IMR-90 (cell line): ENCODE measurements around the gene GAB1. TPM values are rescaled to one million over a fixed set of nuclear protein-coding genes. Genes with fewer than 3 reads are reported as not detected.
A peak's percentile ranks its signal among the peaks of the same experiment; 100 is the strongest.

Experiments
- ATAC-seq: fragments of 200-7000 bp; cut with Tn5 transposase; 2 replicates; pipeline ENCODE4 v1.9.1; 2020; ENCODE audit warnings: low read depth, mild to moderate bottlenecking, moderate library complexity
- BruUV-seq: library from RNA; stranded (reverse); fragments of 400-500 nt; replicated peaks from 2 replicates; lab custom pipeline; 2021; lab: Mats Ljungman, UMichigan
- CTCF ChIA-PET: fragments of 300-600 bp; formaldehyde crosslinking; extraction: SDS; loops from one replicate; lab custom pipeline; 2021; ENCODE audit warnings: antibody characterized with exemption; lab: Yijun Ruan, JAX
- POLR2A ChIA-PET: fragments of 300-600 bp; sonication (Branson Sonifier 250); formaldehyde crosslinking; loops from one replicate; lab custom pipeline; 2022; ENCODE audit warnings: antibody characterized with exemption; ENCODE audit not compliant: unreplicated experiment; lab: Charles Lee
- DNase-seq: peaks from one replicate; pipeline ENCODE4 v3.0.0; 2013
- H2AFZ ChIP-seq: replicated peaks from 2 replicates; pipeline ENCODE3; 2013; ENCODE audit warnings: low read length, mild to moderate bottlenecking; ENCODE audit not compliant: poor library complexity
- H2AK5ac ChIP-seq: 2 replicates; pipeline ENCODE4 v1.6.1; 2013; ENCODE audit warnings: low read depth, low read length, inconsistent platforms
- H2AK9ac ChIP-seq: replicated peaks from 2 replicates; pipeline ENCODE3; 2013; ENCODE audit warnings: mild to moderate bottlenecking, low read depth, low read length, moderate library complexity; ENCODE audit not compliant: poor library complexity
- H2BK120ac ChIP-seq: 2 replicates; pipeline ENCODE4 v1.6.1; 2013; ENCODE audit warnings: low read depth, low read length, inconsistent platforms
- H2BK15ac ChIP-seq: 3 replicates; pipeline ENCODE4 v1.6.1; 2013; ENCODE audit warnings: low read depth, low read length, inconsistent platforms
- H2BK20ac ChIP-seq: 2 replicates; pipeline ENCODE4 v1.6.1; 2013; ENCODE audit warnings: low read depth, mild to moderate bottlenecking, inconsistent platforms, low read length, moderate library complexity
- H2BK5ac ChIP-seq: 2 replicates; pipeline ENCODE4 v1.6.1; 2013; ENCODE audit warnings: mild to moderate bottlenecking, low read depth, low read length, inconsistent platforms; ENCODE audit not compliant: poor library complexity, severe bottlenecking
- H3K14ac ChIP-seq: replicated peaks from 2 replicates; pipeline ENCODE4 v1.6.1; 2013; ENCODE audit warnings: low read depth, low read length, inconsistent platforms
- H3K18ac ChIP-seq: 2 replicates; pipeline ENCODE4 v1.6.1; 2013; ENCODE audit warnings: low read depth, low read length, control low read depth
- H3K23ac ChIP-seq: 2 replicates; pipeline ENCODE4 v1.6.1; 2013; ENCODE audit warnings: low read depth, low read length, inconsistent platforms
- H3K27ac ChIP-seq: 2 replicates; pipeline ENCODE4 v1.5.1; 2013; ENCODE audit warnings: mild to moderate bottlenecking, control low read depth, low read length; ENCODE audit not compliant: insufficient read depth
- H3K27me3 ChIP-seq: 2 replicates; pipeline ENCODE4 v1.6.1; 2013; ENCODE audit warnings: low read length; ENCODE audit not compliant: control insufficient read depth, insufficient read depth
- H3K36me3 ChIP-seq: 2 replicates; pipeline ENCODE4 v1.6.1; 2013; ENCODE audit warnings: low read length, mixed read lengths; ENCODE audit not compliant: control insufficient read depth, insufficient read depth
- H3K4ac ChIP-seq: 2 replicates; pipeline ENCODE4 v1.6.1; 2013; ENCODE audit warnings: low read depth, low read length, inconsistent platforms
- H3K4me1 ChIP-seq: 2 replicates; pipeline ENCODE4 v1.6.1; 2013; ENCODE audit warnings: low read length, mixed read lengths; ENCODE audit not compliant: control insufficient read depth, insufficient read depth
- H3K4me2 ChIP-seq: 2 replicates; pipeline ENCODE4 v1.6.1; 2013; ENCODE audit warnings: low read depth, mild to moderate bottlenecking, control low read depth, low read length, moderate library complexity
- H3K4me3 ChIP-seq: 2 replicates; pipeline ENCODE4 v1.5.1; 2013; ENCODE audit warnings: low read depth, mild to moderate bottlenecking, control low read depth, low read length, moderate library complexity; ENCODE audit not compliant: insufficient read depth
- H3K56ac ChIP-seq: 2 replicates; pipeline ENCODE4 v1.6.1; 2013; ENCODE audit warnings: low read length, inconsistent platforms; ENCODE audit not compliant: insufficient read depth; ENCODE audit errors: extremely low read depth
- H3K79me1 ChIP-seq, 2 experiments: 2 replicates each; pipeline ENCODE4 v1.6.1; 2013; ENCODE audit warnings: low read length in 2 of 2, inconsistent platforms in 1 of 2, low read depth in 1 of 2
- H3K9ac ChIP-seq: 2 replicates; pipeline ENCODE4 v1.6.1; 2013; ENCODE audit warnings: low read depth, low read length, control low read depth
- H3K9me1 ChIP-seq: 2 replicates; pipeline ENCODE4 v1.6.1; 2013; ENCODE audit warnings: low read length, inconsistent platforms; ENCODE audit not compliant: insufficient read depth
- H3K9me3 ChIP-seq: 2 replicates; pipeline ENCODE4 v1.6.1; 2013; ENCODE audit warnings: low read length; ENCODE audit not compliant: control insufficient read depth, insufficient read depth
- H4K20me1 ChIP-seq: 2 replicates; pipeline ENCODE4 v1.6.1; 2013; ENCODE audit warnings: low read length, inconsistent platforms; ENCODE audit not compliant: insufficient read depth
- H4K5ac ChIP-seq: 2 replicates; pipeline ENCODE4 v1.6.1; 2013; ENCODE audit warnings: mild to moderate bottlenecking, low read depth, low read length, control low read depth
- H4K8ac ChIP-seq, 2 experiments: 2 replicates each; pipeline ENCODE4 v1.6.1; 2013; ENCODE audit warnings: low read depth in 2 of 2, low read length in 2 of 2, control low read depth in 1 of 2, inconsistent platforms in 1 of 2
- H4K91ac ChIP-seq: 2 replicates; pipeline ENCODE4 v1.6.1; 2013; ENCODE audit warnings: low read depth, low read length, inconsistent platforms; ENCODE audit not compliant: insufficient read depth
- BHLHE40 ChIP-seq: fragments of 150-350 bp; IDR thresholded peaks from 2 replicates; pipeline ENCODE4 v1.6.1; 2016; ENCODE audit warnings: mild to moderate bottlenecking, low read depth, low read length
- CEBPB ChIP-seq: IDR thresholded peaks from 2 replicates; pipeline ENCODE4 v1.6.1; 2012; ENCODE audit warnings: low read depth, low read length, improper control_type of control experiment
- CHD1 ChIP-seq: IDR thresholded peaks from 2 replicates; pipeline ENCODE4 v1.6.1; 2012; ENCODE audit warnings: low read depth, low read length, improper control_type of control experiment
- FOS ChIP-seq: fragments of 150-350 bp; IDR thresholded peaks from 2 replicates; pipeline ENCODE4 v1.6.1; 2016; ENCODE audit warnings: low read depth, low read length
- MAFK ChIP-seq: IDR thresholded peaks from 2 replicates; pipeline ENCODE4 v1.6.1; 2012; ENCODE audit warnings: low read depth, low read length, improper control_type of control experiment
- MAZ ChIP-seq: IDR thresholded peaks from 2 replicates; pipeline ENCODE4 v1.6.1; 2012; ENCODE audit warnings: low read depth, mild to moderate bottlenecking, low read length, improper control_type of control experiment, moderate library complexity, borderline replicate concordance
- MXI1 ChIP-seq: IDR thresholded peaks from 2 replicates; pipeline ENCODE4 v1.6.1; 2012; ENCODE audit warnings: low read depth, mild to moderate bottlenecking, low read length, moderate library complexity, borderline replicate concordance
- NFE2L2 ChIP-seq: fragments of 150-350 bp; IDR thresholded peaks from 2 replicates; pipeline ENCODE4 v1.6.1; 2016; ENCODE audit warnings: low read depth, mild to moderate bottlenecking, low read length
- POLR2A ChIP-seq: IDR thresholded peaks from 2 replicates; pipeline ENCODE4 v1.6.1; 2012; ENCODE audit warnings: mild to moderate bottlenecking, low read depth, low read length
- RAD21 ChIP-seq: IDR thresholded peaks from 2 replicates; pipeline ENCODE4 v1.6.1; 2012; ENCODE audit warnings: low read length, improper control_type of control experiment
- RCOR1 ChIP-seq: IDR thresholded peaks from 2 replicates; pipeline ENCODE4 v1.6.1; 2012; ENCODE audit warnings: mild to moderate bottlenecking, low read length, improper control_type of control experiment; ENCODE audit not compliant: insufficient replicate concordance
- SMC3 ChIP-seq: fragments of 150-350 bp; IDR thresholded peaks from 2 replicates; pipeline ENCODE4 v1.6.1; 2016; ENCODE audit warnings: low read depth, mild to moderate bottlenecking, antibody characterized with exemption, low read length, moderate library complexity
- WGBS, 2 experiments: methylation state at CpG; one replicate each; pipeline versions ENCODE4 v1.1.5 to v1.1.7; 2013; ENCODE audit warnings: missing lambda C conversion rate in 2 of 2; ENCODE audit not compliant: insufficient read length in 1 of 2; ENCODE audit errors: extremely low coverage in 2 of 2; 5-methylcytosine and 5-hydroxymethylcytosine counted together
- dilution Hi-C: fragments of 300-500 bp; cut with HindIII; formaldehyde crosslinking; loops from one replicate; pipeline ENCODE4 v1.14.3; 2018; ENCODE audit warnings: low sequenced_read_pairs; ENCODE audit not compliant: unreplicated experiment
- in situ Hi-C: fragments of 300-500 bp; cut with MboI; formaldehyde crosslinking; loops from 3 replicates; pipeline ENCODE4 v1.14.3; 2019; ENCODE audit warnings: low sequenced_read_pairs, inconsistent platforms, mixed read lengths
- intact Hi-C: fragments of 100-400 bp; cut with micrococcal nuclease; formaldehyde crosslinking; loops from 2 replicates; pipeline ENCODE4 v1.10.0; 2022
- polyA plus RNA-seq, 3 experiments: library from polyadenylated mRNA; depleted of rRNA; stranded (reverse); fragments of >200 nt; gene quantifications; 2 replicates each; pipeline ENCODE4 v1.2.3, GENCODE V29; 2012; ENCODE audit warnings: low replicate concordance in 1 of 3
- total RNA-seq: library from RNA; depleted of rRNA; stranded (reverse); fragments of >200 nt; gene quantifications from 2 replicates; pipeline ENCODE4 v1.2.3, GENCODE V29; 2012
- TF ChIP-seq, protein P1 (sequence below): conservative IDR thresholded peaks from 2 replicates; pipeline ENCODE4 v1.5.1; 2012; ENCODE audit warnings: mild to moderate bottlenecking, low read depth, low read length, improper control_type of control experiment
- TF ChIP-seq, protein P2 (sequence below): fragments of 150-350 bp; IDR thresholded peaks from 2 replicates; pipeline ENCODE4 v1.6.1; 2016; ENCODE audit warnings: low read depth, mild to moderate bottlenecking, low read length, moderate library complexity, borderline replicate concordance
- TF ChIP-seq, protein P3 (sequence below): fragments of 150-350 bp; IDR thresholded peaks from 2 replicates; pipeline ENCODE4 v1.6.1; 2017; ENCODE audit warnings: mild to moderate bottlenecking, antibody characterized with exemption, low read length, low read depth

The GAB1 gene
- total and polyA plus RNA-seq, 2 of the 4 experiments (the other 2 are of a cell fraction): 2.8 to 12.0 TPM

DNA sequence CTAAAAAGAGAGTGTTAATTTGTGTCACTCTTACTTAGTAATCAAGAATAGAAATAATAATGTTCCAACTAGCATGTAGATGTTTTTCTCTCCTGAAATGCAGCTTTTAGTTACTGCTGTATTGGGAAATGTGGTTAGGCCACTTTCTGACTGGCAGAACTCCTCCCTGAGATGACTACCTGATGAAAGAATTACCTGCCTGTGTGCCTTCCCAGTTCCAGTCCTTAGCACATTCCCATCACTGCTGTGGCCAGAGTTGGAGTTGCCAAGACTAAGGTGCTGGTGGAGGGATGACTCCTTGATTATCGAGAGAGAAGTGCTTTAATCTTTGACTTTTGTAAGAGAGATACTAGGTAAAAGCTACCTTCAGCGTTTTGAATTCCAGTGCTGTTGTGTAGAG is 9.5 kb downstream of the GAB1 start:
- Histone ChIP-seq H3K9ac (no peak overlapping the region), H2BK20ac (no peak overlapping the region), H3K14ac (no peak overlapping the region), H4K20me1 (peaks cover 5% of the 10 kb centered on the region; the same call in 1 of the 2 replicates), H3K9me1 (0 out of 2 replicates have a peak, but pooled peaks cover 3% of the 10 kb centered on the region), H3K36me3 (no peaks in the 10 kb centered on the region), H4K5ac (no peak overlapping the region), H3K18ac (no peak overlapping the region), H3K4me2 (no peak overlapping the region), H3K4me3 (no peak overlapping the region), H3K27me3 (no peaks in the 10 kb centered on the region), H3K9me3 (no peaks in the 10 kb centered on the region), H3K56ac (no peak overlapping the region), H2BK120ac (no peak overlapping the region), H2AFZ (no peak overlapping the region), H3K4ac (no peak overlapping the region), H2AK9ac (no peak overlapping the region), H4K8ac (no peak overlapping the region), H3K4me1 (peaks cover 14% of the 10 kb centered on the region), H2AK5ac (peak overlapping the region; percentile 36; the same call in 1 of the 2 replicates), H2BK15ac (peak overlapping the region; percentile 50; the same call in 2 of the 3 replicates), H2BK5ac (no peak overlapping the region), H4K91ac (no peak overlapping the region), H3K79me1 (peaks cover 24 to 37% of the 10 kb centered on the region in 2 experiments), H3K23ac (no peak overlapping the region), H3K27ac (no peak overlapping the region)
- no CpG with 5 or more reads among the region's 2 CpGs for WGBS, 2 experiments
- TF ChIP-seq, protein P1, sequence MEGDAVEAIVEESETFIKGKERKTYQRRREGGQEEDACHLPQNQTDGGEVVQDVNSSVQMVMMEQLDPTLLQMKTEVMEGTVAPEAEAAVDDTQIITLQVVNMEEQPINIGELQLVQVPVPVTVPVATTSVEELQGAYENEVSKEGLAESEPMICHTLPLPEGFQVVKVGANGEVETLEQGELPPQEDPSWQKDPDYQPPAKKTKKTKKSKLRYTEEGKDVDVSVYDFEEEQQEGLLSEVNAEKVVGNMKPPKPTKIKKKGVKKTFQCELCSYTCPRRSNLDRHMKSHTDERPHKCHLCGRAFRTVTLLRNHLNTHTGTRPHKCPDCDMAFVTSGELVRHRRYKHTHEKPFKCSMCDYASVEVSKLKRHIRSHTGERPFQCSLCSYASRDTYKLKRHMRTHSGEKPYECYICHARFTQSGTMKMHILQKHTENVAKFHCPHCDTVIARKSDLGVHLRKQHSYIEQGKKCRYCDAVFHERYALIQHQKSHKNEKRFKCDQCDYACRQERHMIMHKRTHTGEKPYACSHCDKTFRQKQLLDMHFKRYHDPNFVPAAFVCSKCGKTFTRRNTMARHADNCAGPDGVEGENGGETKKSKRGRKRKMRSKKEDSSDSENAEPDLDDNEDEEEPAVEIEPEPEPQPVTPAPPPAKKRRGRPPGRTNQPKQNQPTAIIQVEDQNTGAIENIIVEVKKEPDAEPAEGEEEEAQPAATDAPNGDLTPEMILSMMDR: no peak
- no peak for TF ChIP-seq POLR2A
- no peak for TF ChIP-seq FOS
- no peak for TF ChIP-seq BHLHE40
- TF ChIP-seq MAZ: no peak
- TF ChIP-seq MAFK: no peak
- TF ChIP-seq, protein P2, sequence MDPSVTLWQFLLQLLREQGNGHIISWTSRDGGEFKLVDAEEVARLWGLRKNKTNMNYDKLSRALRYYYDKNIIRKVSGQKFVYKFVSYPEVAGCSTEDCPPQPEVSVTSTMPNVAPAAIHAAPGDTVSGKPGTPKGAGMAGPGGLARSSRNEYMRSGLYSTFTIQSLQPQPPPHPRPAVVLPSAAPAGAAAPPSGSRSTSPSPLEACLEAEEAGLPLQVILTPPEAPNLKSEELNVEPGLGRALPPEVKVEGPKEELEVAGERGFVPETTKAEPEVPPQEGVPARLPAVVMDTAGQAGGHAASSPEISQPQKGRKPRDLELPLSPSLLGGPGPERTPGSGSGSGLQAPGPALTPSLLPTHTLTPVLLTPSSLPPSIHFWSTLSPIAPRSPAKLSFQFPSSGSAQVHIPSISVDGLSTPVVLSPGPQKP: no peak
- TF ChIP-seq RAD21: no peak
- TF ChIP-seq MXI1: no peak
- TF ChIP-seq CHD1: no peak
- TF ChIP-seq SMC3: no peak
- TF ChIP-seq, protein P3, sequence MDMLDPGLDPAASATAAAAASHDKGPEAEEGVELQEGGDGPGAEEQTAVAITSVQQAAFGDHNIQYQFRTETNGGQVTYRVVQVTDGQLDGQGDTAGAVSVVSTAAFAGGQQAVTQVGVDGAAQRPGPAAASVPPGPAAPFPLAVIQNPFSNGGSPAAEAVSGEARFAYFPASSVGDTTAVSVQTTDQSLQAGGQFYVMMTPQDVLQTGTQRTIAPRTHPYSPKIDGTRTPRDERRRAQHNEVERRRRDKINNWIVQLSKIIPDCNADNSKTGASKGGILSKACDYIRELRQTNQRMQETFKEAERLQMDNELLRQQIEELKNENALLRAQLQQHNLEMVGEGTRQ: no peak
- TF ChIP-seq NFE2L2: no peak
- no peak for TF ChIP-seq CEBPB
- TF ChIP-seq RCOR1: no peak
- dilution Hi-C loops: no loop called here
- BruUV-seq: no TSS peak
- POLR2A ChIA-PET: no interaction called here
- intact Hi-C loops: no loop called here
- ATAC-seq (no peak), DNase-seq (no peak)
- CTCF ChIA-PET: no interaction called here
- in situ Hi-C loops: loop anchor here (25.0 kb wide), 1 partner anchor 134 kb away; no protein-coding TSS in a partner anchor
